ENCODE measurements around the gene NSD1.

DNA sequence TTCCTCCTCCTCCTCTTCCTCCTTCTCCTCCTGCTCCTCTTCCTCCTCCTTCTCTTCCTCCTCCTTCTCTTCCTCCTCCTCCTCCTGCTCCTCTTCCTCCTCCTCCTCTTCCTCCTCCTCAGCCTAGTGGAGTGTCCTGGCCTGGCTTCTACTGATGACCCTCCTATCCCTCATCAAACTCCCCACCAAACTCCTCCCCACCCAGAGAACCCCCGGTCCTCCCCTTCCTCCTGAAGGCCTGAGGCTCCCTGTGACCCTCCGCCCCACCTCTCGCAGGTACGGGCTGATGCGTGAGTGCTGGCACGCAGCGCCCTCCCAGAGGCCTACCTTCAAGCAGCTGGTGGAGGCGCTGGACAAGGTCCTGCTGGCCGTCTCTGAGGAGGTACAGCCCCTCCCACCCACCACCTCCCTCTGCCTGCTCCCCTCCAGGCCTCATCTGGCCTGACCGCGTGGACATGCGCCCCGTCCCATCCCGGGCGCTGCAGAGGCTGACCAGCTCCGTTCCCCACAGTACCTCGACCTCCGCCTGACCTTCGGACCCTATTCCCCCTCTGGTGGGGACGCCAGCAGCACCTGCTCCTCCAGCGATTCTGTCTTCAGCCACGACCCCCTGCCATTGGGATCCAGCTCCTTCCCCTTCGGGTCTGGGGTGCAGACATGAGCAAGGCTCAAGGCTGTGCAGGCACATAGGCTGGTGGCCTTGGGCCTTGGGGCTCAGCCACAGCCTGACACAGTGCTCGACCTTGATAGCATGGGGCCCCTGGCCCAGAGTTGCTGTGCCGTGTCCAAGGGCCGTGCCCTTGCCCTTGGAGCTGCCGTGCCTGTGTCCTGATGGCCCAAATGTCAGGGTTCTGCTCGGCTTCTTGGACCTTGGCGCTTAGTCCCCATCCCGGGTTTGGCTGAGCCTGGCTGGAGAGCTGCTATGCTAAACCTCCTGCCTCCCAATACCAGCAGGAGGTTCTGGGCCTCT, 36.3 kb upstream of the NSD1 start:
- TF ChIP-seq, protein P1, sequence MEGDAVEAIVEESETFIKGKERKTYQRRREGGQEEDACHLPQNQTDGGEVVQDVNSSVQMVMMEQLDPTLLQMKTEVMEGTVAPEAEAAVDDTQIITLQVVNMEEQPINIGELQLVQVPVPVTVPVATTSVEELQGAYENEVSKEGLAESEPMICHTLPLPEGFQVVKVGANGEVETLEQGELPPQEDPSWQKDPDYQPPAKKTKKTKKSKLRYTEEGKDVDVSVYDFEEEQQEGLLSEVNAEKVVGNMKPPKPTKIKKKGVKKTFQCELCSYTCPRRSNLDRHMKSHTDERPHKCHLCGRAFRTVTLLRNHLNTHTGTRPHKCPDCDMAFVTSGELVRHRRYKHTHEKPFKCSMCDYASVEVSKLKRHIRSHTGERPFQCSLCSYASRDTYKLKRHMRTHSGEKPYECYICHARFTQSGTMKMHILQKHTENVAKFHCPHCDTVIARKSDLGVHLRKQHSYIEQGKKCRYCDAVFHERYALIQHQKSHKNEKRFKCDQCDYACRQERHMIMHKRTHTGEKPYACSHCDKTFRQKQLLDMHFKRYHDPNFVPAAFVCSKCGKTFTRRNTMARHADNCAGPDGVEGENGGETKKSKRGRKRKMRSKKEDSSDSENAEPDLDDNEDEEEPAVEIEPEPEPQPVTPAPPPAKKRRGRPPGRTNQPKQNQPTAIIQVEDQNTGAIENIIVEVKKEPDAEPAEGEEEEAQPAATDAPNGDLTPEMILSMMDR (IDR thresholded peaks at IDR 0.05; ENCODE audit: insufficient read depth, low read length): no peak
- no peak for TF ChIP-seq POLR2AphosphoS5 (IDR thresholded peaks at IDR 0.05; ENCODE audit: low read depth)
- TF ChIP-seq, protein P2, sequence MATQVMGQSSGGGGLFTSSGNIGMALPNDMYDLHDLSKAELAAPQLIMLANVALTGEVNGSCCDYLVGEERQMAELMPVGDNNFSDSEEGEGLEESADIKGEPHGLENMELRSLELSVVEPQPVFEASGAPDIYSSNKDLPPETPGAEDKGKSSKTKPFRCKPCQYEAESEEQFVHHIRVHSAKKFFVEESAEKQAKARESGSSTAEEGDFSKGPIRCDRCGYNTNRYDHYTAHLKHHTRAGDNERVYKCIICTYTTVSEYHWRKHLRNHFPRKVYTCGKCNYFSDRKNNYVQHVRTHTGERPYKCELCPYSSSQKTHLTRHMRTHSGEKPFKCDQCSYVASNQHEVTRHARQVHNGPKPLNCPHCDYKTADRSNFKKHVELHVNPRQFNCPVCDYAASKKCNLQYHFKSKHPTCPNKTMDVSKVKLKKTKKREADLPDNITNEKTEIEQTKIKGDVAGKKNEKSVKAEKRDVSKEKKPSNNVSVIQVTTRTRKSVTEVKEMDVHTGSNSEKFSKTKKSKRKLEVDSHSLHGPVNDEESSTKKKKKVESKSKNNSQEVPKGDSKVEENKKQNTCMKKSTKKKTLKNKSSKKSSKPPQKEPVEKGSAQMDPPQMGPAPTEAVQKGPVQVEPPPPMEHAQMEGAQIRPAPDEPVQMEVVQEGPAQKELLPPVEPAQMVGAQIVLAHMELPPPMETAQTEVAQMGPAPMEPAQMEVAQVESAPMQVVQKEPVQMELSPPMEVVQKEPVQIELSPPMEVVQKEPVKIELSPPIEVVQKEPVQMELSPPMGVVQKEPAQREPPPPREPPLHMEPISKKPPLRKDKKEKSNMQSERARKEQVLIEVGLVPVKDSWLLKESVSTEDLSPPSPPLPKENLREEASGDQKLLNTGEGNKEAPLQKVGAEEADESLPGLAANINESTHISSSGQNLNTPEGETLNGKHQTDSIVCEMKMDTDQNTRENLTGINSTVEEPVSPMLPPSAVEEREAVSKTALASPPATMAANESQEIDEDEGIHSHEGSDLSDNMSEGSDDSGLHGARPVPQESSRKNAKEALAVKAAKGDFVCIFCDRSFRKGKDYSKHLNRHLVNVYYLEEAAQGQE (IDR thresholded peaks at IDR 0.05; ENCODE audit: insufficient replicate concordance, low read depth): no peak
